GM21723 (cell line): ENCODE results near the gene CELF4.

Experiments
- ATAC-seq: cut with Tn5 transposase; IDR thresholded peaks from one replicate; pipeline ENCODE4 v1.9.1; 2021; ENCODE audit warnings: mild to moderate bottlenecking, moderate library complexity; ENCODE audit not compliant: unreplicated experiment

The CELF4 gene

DNA sequence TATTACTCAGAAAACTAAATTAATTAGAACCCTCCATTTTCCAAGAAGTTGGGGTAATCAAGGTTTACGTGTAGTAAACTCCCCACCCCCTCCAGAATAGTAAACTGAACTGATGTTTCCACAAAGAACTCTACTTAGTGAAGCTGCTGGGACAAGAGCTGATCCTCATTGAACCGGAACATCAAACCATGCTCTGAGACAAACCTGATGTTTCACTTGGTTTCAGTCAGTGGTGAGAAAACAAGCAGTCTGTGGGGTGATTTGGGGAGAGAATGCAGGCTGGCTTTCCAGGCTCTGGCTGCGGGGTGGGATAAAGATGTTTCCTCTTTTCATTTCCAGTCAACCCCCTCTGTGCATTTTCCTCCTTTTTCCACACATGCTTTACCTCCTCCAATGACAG, 38.2 kb downstream of the CELF4 start:
- ATAC-seq, result no peak

DNA sequence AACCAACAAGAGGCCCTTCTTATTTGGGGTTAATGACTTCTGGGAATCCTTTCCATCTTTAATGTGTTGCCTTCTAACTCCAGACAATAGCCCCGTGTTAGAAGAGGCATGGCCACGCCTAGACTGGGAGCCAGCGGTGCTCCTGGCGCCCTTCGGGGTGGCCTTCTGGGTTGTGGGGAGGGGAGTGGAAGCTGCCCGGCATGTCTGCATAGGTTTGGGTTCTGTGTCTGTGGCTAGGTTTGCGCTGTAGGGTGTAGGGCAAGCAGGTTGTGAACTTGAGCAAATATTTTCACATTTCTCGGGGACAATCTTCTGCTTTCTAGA, 40.4 kb downstream of the CELF4 start:
- ATAC-seq, result no peak

DNA sequence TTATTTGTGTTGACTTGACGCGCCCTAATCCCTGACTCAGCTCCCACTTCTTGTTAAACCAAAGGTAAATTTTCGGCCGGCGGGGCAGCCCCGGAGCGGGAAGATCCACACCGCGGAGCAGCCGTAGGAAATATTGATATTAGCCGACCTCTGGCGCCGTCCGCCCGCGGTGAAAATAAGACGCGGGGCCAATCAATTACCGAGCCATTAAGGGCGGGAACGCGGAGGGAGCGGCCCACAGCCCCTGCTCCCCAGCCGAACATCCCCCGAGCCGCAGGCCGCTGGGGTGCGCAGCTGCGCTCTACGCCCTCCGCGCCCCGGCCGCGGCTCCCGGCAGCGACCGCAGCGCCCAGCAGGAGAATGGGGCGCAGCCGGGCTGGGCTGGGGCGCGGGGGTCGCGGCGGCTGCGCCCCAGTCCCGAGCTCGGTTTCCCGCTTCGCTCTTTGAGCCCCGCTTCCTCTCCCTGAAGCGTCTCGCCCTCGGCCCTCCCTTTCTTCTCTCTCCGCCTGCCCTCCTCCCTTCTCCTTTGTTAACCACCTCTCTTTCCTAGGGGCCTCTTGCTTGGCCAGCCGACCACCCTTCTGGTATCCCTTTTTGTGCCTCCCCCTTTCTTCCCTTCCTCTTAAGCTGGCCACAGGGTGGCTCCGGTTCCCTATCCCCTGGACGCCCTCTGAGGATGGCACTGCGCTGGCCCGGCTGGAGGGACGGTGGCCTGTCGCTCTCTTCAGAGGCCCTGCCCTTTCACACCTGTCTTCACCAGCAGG, 40.9 kb downstream of the CELF4 start:
- ATAC-seq, result no peak

DNA sequence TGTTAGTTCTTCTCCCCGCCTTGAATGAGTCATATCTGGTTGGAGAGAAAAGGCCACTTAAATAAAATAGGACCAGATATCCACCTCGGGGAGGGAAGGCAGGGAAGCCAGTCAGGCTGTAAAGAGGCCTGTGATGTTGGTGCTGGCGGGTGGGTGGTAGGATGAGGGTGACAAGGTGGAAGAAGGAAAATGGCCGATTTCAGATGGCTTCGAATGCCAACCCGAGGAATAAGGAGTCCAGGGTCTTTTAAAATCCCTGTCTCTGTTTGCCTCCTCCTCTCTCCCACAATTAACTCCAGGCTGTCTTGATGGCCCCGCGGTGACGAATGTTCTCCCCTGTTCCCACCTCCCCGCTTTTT, 41.5 kb downstream of the CELF4 start:
- no peak for ATAC-seq

DNA sequence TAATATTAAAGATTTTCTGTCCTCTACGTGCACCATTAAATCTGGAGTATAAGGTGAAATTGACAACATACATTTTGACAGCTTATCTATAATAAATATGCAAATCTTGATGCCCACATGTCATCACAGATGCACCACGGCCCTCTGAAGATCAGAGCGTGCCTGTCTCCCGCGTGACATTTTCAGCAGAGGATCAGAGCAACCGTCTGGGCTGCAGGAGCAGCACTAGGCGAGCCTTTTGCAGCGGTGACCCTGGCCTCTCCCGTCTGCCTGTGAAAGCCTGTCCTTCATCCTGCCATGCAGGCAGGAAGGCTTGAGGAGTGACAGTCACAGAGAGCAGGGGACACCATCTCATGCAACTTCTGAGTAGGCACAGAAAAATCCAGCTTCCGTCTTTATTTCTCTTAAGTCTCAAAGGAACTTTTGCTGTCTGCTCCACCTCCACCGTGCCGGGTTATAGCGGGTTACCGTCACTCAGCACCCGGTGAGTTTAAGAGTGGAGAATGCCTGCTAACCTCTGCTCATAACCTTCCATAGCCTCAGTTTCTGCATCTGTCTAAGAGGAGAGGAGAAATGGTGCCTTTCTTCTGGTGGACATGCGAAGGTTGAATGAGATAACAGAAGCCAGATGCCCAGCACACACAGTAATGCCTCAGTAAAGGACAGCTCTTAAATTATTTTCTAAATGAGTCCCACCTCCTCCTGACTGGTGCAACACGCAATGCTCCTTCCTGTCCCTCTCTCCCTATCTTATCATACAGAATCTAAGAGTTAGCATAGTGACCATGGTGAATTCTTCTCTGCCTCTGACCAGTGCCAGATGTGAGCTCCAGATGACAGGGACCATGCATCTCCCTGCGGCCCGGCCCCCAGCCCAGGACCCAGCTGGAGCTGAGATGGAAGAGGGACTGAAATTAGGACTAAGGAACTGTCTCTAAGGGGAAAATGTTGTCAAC, 43.8 kb downstream of the CELF4 start:
- no peak for ATAC-seq

DNA sequence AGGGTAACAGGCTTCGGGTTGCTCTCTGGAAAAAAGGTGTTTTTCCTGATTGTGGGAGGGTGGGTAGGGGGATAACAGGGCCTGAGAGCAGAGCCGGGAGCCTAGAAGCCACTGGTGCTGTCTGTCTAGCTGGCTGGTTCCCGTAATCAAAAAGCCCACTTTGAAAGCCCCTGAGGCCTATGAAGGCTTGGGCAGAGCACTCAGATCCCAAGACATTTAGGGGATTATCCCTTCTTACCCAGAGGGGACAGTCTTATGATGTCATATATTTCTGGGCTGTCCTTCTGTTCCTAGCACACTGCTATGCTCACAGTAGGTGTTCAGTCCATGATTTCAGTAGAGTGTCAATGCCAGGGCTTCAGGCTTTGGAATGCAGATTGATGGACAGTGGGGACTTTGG, 45.1 kb downstream of the CELF4 start:
- ATAC-seq, result no peak

DNA sequence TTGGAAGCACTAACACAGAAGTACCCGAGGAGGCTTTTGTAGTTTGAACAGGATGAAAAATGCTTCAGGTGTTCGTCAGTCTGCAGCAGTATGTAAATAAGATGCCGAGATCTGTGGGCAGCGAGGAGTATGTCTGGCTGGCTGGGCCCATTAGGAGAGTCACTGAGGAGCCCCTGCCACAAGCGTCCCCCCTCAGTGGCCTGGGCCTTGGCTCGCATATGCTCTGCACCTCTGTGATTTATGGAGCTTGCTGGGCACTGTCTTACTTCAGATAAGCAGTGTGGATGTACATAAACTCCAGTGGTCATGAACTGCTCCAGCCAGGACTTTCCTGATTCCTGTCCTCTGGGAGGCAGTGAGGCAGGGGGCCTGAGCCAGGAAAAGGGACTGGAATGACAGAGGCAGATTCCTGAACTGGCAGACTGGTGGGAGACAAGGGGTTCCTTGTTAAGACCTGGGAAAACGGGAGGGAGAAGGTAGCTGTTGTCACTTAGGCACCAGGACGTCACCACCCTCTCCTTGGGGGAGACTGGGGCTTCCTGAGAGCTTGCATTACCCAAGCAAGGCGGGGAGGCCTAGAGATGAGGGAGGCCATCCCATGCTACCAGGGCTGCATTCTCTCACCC, 46.0 kb downstream of the CELF4 start:
- ATAC-seq, result no peak

DNA sequence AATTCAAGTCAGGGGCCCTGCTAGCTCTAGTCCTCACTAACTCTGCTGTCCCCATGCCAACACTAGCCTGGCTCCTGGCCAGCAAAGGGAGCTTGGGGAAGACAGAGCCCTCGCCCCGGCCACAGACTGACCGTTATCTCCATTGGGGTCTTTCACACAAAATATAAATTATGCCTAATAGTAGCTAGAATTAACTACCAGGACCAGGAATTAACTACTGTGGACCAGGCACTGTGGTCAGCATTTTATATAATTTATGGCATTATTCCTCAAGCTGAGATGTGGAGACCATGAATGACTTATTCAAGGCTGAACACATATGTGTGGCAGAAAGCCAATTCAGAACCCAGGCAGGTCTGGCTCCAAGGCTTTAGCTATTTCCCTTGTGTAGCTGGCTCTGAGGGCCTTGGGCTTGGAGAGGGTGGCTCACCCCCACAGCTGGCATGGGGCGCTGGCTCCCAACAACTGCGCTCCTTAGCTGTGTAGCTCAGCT, 49.2 kb downstream of the CELF4 start:
- ATAC-seq, result no peak

DNA sequence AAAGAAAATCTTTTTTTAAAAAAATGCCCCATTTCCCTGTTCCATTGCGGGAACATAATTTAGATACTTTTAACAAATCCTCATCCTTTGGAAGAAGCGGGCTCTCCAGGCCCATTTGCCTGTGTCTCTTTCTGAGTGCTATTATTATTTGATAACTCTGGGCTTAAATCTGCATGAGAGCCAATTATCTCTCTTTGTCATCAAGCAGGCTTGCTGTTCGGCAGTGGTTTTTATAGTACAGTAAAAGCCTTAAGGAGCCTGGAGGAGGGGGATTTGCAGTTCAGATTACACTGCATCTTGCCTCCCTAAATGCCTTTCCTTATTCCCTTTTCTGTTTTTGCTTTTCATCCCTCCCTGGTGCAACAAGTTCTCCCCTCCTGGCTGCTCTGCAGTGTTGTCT, 50.6 kb downstream of the CELF4 start:
- ATAC-seq, result no peak

DNA sequence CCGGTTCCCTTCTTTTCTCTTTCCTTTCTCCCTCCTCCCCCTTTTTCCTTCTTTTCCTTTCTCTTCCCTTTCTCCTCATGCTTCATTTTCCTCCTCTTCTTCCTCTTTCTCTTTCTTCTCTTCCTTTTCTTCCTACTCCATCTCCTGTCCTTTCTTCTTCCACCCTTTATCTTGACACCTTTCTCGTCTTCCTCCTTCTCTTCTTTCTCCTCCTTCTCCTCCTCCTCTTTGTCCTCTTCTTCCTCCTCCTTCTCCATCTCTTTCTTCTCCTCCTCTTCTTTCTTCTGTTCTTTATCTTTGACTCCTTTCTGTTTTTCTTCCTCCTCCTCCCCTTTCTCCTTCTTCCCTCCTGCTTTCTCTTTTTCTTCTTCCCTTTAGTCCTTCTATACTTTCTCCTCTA, 53.2 kb downstream of the CELF4 start:
- no peak for ATAC-seq

DNA sequence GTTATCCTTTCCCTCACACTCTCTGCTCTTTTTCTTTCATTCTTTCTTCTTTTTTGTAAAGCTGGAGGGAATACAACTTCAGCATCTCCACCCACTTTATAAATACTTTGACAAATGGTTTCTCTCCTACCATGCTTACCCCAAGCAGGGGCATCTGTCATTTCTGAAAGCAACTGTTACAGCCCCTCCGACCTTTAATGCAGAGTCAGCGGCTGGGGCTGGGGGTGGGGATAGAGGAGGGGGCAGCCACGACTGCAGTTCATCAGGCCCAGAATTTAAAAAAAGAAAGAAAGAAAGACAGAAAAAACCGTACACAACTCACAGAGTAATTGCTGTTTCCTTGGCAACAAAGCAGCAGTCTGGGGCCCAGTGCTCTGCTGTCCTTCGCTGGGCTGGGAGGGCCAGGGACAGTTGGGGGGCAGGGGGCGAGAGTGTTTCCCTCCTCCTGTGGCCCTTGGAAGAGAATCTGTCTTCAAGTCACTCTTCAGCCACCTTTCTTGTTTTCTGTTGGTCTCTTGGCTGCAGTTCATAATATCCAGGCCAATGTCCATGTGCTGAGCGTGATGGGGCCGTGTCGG, 53.8 kb downstream of the CELF4 start:
- ATAC-seq, result no peak

DNA sequence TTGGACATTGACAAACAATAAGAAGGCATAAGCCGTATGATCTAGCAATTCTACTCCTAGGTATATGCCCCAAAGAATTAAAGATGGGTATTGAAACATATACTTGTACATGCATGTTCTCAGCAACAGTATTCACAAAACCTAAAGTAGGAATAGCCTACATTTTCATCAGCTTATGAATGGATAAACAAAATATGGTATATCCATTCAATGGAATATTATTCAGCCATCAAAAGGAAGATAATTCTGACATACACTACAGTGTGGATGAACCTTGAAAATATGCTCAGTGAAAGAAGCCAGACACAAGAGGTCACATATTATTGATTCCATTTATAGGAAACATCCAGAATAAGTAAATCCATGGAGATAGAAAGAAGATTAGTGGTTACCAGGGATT, 56.0 kb downstream of the CELF4 start:
- ATAC-seq, result no peak

DNA sequence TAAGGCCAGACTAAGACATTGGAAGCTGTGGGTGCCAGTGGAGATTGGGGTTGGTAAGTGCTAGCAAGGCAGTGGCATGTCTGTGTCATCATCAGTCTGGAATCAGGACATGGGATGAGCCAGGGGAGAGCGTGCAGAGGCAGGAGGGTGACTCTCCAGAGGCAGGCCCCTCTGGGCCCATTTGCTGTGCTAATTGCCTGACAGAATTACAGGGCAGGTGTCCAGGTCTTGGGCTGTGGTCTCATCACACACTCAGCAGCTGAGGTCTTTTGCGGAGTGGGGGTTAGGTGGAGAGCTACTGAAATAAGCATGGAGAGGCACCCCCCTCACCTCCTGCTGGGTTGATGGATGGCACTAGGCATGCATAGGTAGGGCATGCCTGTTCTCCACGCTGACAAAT, 57.4 kb downstream of the CELF4 start:
- no peak for ATAC-seq

DNA sequence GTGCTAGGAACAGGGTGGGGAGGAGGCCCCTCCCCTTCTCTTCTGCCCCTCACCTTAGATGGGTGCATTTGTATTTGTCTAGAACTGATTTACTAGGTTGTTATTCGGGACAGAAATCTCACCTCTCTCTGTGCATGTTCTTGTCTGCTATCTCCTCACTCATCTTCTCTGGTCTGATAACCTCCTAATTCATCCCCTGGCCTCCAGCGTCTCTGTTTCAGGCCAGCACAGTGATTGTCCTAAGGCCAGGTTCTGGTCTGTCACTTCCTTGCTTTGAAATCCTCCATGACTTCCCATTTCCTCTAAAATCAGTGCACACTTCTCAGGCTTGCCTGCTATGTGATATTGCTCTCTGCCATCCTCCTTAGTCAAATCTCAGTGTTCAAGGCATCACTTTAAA, 58.4 kb downstream of the CELF4 start:
- no peak for ATAC-seq

DNA sequence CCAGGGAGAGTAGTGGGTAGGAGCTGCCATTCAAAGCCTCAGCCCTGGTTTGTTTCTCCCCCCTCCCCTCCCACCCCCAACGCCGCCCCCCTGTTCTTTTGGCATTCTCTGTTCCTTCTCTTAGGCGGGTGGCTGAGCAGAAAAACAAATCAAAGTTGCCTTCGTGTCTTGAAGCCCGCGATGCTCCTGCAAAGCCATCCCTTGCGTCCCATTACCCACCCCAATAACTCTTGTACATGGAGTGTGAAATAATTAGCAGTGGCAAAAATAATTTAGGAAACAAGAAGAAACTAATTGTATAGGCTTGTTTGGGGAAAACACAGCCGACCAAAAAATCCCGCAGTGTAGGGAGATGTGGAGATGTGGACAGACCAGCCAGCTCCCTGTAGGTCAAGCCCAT, 59.6 kb downstream of the CELF4 start:
- ATAC-seq, result no peak

DNA sequence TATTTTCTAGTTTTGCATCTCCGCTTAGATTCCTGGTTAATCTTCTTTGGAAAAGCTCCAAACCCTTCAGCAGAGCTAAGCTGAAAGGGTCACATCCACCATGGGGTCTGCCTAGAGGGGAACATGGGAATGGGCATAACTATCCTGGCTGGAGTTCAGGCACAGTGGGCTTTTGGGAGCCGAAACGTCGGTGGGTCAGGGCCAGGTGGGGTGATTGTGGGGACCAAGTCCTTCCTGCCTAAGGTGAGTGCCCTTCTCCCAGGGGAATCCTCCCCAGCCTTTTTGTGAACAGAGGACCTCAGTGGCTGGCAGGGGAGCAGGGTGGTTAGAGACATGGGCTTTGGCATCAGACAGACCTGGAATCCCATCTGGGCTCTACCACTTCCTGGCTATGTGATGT, 60.3 kb downstream of the CELF4 start:
- no peak for ATAC-seq

DNA sequence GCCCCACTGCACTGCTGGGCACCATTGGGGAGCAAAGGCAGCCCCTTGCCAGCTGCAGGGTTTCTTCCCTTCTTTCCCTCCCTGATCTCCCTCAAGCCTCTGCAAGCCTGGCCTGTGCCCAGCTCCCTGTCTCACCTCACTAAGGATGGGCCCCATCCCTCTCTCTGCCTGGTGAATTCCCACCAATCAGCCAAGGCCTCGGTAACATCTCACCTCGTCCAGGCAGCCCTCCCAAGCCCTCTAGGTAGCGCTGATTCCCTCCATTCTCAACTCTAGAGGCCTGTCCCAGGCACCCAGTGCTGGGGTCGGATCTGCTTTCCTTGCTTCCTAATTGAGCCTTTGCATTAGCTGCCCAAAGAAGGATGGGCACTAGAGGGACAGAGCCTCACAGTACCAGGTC, 63.0 kb downstream of the CELF4 start:
- ATAC-seq, result no peak

DNA sequence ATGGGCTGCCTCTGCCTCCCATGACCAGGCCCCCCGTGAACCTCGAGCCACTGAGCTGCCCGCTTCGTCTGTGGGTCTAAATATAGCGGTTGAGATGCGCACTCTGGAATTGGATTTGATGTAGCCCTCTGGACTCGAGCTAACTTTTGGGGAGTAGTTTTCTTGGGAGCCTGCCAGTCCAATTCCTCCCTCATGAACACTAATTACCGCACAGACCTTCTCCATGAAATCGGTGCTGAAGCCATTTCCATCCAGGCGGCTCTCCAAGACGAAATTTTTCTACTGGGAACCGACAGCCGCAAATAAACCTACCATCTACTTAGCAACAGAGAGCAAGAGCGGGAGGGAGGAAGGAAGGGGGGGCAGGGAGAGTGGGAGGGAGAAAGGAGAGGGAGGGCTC, 63.6 kb downstream of the CELF4 start:
- ATAC-seq, result no peak

DNA sequence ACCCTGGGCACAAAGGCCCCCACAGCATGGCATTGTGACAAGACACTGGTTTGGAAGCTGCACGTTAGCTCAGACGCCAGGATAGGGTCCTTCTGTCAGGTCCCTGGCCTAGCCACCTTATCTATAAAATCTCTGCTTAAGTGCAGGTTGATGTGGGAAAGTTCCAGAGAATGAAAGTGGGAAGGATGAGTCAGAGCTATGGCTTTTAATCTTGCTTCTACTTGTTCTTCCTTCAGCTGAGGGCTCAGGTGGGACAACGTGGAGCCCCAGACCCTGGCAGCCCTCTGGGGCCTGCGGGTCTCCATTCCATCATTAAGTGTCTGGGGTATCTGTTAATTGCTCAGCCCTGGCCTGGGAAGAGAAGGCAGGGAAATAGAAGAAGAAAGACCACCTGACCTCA, 64.5 kb downstream of the CELF4 start:
- ATAC-seq, result no peak

DNA sequence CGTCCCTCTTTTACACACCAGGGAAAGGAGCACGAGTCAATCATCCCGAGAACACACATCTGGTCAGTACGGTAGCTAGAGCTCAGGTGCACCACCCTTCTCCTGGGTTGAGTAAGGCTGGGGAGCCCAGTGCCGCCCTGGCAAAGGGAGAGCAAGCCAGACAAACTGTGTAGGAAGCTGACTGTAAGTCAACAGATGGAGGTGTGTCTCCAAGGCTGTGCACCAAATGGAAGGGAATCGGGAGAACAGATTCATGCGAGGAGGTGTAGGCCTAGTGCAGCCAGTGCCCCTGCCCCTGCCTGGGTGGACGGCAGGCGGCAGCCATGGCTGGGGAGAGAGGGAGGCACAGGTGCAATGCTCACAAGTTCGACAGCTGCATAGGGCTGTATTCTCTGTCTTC, 65.7 kb downstream of the CELF4 start:
- no peak for ATAC-seq

DNA sequence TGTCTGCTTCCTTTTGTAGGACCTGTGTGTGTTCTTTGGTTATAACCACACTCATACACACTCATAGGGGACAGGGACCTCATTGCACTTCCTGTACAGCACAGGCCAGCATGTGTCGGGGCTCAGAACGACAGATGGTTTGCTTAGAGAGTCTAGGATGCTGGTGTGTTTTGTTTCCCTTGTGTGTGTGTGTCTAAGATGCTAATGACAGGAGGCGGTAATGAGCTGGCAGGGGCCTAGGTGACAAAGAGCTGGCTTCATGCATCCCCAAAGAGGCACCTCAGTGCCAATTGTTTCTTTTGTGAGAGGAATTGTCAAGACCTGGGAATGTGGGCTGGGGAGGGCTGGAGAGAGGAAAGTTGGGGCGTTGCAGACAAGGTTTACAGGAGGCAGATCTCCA, 66.6 kb downstream of the CELF4 start:
- ATAC-seq, result no peak
